Endothelial cell of umbilical vein (primary cell): ENCODE results near the gene FLT3. TPM values are rescaled to one million over a fixed set of nuclear protein-coding genes. Genes with fewer than 3 reads are reported as not detected.
A peak's percentile ranks its signal among the peaks of the same experiment; 100 is the strongest.

Experiments used
- BruUV-seq: library from RNA; stranded (reverse); fragments of 400-500 nt; replicated peaks from 2 replicates; lab custom pipeline; 2021; lab: Mats Ljungman, UMichigan
- CTCF ChIA-PET: fragments of 300-600, 350-600 bp; sonication (Branson Sonifier 250); formaldehyde crosslinking; loops from one replicate; lab custom pipeline; 2021; ENCODE audit warnings: antibody characterized with exemption, inconsistent platforms; lab: Charles Lee
- POLR2A ChIA-PET: fragments of 300-600, 350-600 bp; sonication (Branson Sonifier 250); formaldehyde crosslinking; loops from one replicate; lab custom pipeline; 2021; ENCODE audit warnings: antibody characterized with exemption, inconsistent platforms; lab: Charles Lee
- DNase-seq: peaks from one replicate; pipeline ENCODE4 v3.0.0-alpha.2; 2011; ENCODE audit warnings: low read depth, low spot score
- FAIRE-seq: peaks from 2 replicates; lab custom pipeline; 2011; peaks lifted over from hg19 to GRCh38; lab: Jason Lieb, UNC
- H2AFZ ChIP-seq: 2 replicates; pipeline ENCODE4 v1.6.0; 2012; ENCODE audit warnings: low read depth, low read length, control low read depth, inconsistent platforms
- H3K27ac ChIP-seq: 2 replicates; pipeline ENCODE4 v1.5.1; 2011; ENCODE audit warnings: low read depth, mild to moderate bottlenecking, control low read depth, low read length, moderate library complexity; ENCODE audit not compliant: insufficient read depth
- H3K27me3 ChIP-seq, 2 experiments: 2 replicates each; pipeline versions ENCODE4 v1.6.0 to v1.6.1; 2011; ENCODE audit warnings: low read length in 2 of 2, mixed read lengths in 1 of 2; ENCODE audit not compliant: control insufficient read depth in 2 of 2, insufficient read depth in 2 of 2
- H3K36me3 ChIP-seq, 2 experiments: 2 replicates in 1 of 2; 3 replicates in 1 of 2; pipeline ENCODE4 v1.5.1; 2011; ENCODE audit warnings: low read length in 2 of 2, mild to moderate bottlenecking in 1 of 2, moderate library complexity in 1 of 2; ENCODE audit not compliant: control insufficient read depth in 2 of 2, insufficient read depth in 2 of 2; ENCODE audit errors: extremely low read depth in 1 of 2
- H3K4me1 ChIP-seq: 3 replicates; pipeline ENCODE4 v1.5.1; 2011; ENCODE audit warnings: mild to moderate bottlenecking, low read length; ENCODE audit not compliant: control insufficient read depth, insufficient read depth; ENCODE audit errors: extremely low read depth
- H3K4me2 ChIP-seq: 2 replicates; pipeline ENCODE4 v1.6.1; 2011; ENCODE audit warnings: low read length, control low read depth, mixed read lengths; ENCODE audit not compliant: insufficient read depth
- H3K4me3 ChIP-seq, 3 experiments: fragments of 200-600 bp in 1 of 3; sonication (generic), shearing (Covaris generic) in 1 of 3; replicated peaks in 1 of 3; 2 replicates each; pipeline ENCODE4 v1.5.1; 2011 to 2016; ENCODE audit warnings: control low read depth in 3 of 3, low read length in 3 of 3, mild to moderate bottlenecking in 2 of 3, inconsistent platforms in 1 of 3, low read depth in 1 of 3, moderate library complexity in 1 of 3; ENCODE audit not compliant: insufficient read depth in 1 of 3
- H3K79me2 ChIP-seq: 2 replicates; pipeline ENCODE4 v1.6.0; 2012; ENCODE audit warnings: low read length, inconsistent platforms; ENCODE audit not compliant: control insufficient read depth, insufficient read depth
- H3K9ac ChIP-seq: replicated peaks from 2 replicates; pipeline ENCODE3; 2011; ENCODE audit warnings: low read length, control low read depth; ENCODE audit not compliant: insufficient read depth; ENCODE audit errors: extremely low read depth
- H3K9me1 ChIP-seq: replicated peaks from 3 replicates; pipeline ENCODE4 v1.6.0; 2011; ENCODE audit warnings: mild to moderate bottlenecking, low read length; ENCODE audit not compliant: control insufficient read depth, insufficient read depth; ENCODE audit errors: extremely low read depth
- H3K9me3 ChIP-seq: replicated peaks from 2 replicates; pipeline ENCODE4 v1.5.1; 2012; ENCODE audit warnings: low read length, inconsistent platforms; ENCODE audit not compliant: control insufficient read depth, insufficient read depth
- H4K20me1 ChIP-seq: replicated peaks from 2 replicates; pipeline ENCODE3; 2011; ENCODE audit warnings: mild to moderate bottlenecking, low read length; ENCODE audit not compliant: control insufficient read depth, insufficient read depth; ENCODE audit errors: extremely low read depth
- CTCF ChIP-seq, 2 donors: IDR thresholded peaks; 1 replicate in 1 of 2; 2 replicates in 1 of 2; pipeline ENCODE4 v1.5.1; 2011; ENCODE audit warnings: low read length in 2 of 2, mild to moderate bottlenecking in 2 of 2, moderate library complexity in 2 of 2, control low read depth in 1 of 2, inconsistent platforms in 1 of 2, low read depth in 1 of 2; ENCODE audit not compliant: insufficient read depth in 1 of 2; ENCODE audit errors: extremely low read depth in 1 of 2
- EZH2 ChIP-seq: IDR thresholded peaks from 2 replicates; pipeline ENCODE4 v1.6.1; 2012; ENCODE audit warnings: borderline replicate concordance, low read depth, mild to moderate bottlenecking, moderate library complexity, low read length, inconsistent platforms; ENCODE audit not compliant: severe bottlenecking
- FOS ChIP-seq: IDR thresholded peaks from 2 replicates; pipeline ENCODE4 v1.6.1; 2011; ENCODE audit warnings: mild to moderate bottlenecking, low read length, moderate library complexity, borderline replicate concordance; ENCODE audit not compliant: insufficient read depth
- MAX ChIP-seq: IDR thresholded peaks from 2 replicates; pipeline ENCODE4 v1.6.1; 2011; ENCODE audit not compliant: insufficient read depth, insufficient read length
- MYC ChIP-seq: IDR thresholded peaks from one replicate; pipeline ENCODE4 v1.6.1; 2011; ENCODE audit warnings: mild to moderate bottlenecking, low read depth, low read length
- POLR2A ChIP-seq: IDR thresholded peaks from 2 replicates; pipeline ENCODE4 v1.6.1; 2012; ENCODE audit warnings: low read depth, mild to moderate bottlenecking, control low read depth, low read length
- POLR2AphosphoS5 ChIP-seq: IDR thresholded peaks from 2 replicates; pipeline ENCODE4 v1.6.1; 2012; ENCODE audit warnings: low read depth, mild to moderate bottlenecking, control low read depth, low read length, moderate library complexity; ENCODE audit not compliant: insufficient read depth
- dilution Hi-C: fragments of 300-500 bp; cut with MboI; formaldehyde crosslinking; loops from one replicate; pipeline ENCODE4 v1.15.0; 2019; ENCODE audit warnings: low sequenced_read_pairs; ENCODE audit not compliant: extremely low pct_ligation_motif_present
- intact Hi-C: fragments of 100-400 bp; cut with micrococcal nuclease; formaldehyde crosslinking; loops from one replicate; pipeline ENCODE4 v1.10.0; 2022
- polyA plus RNA-seq, 4 experiments: library from polyadenylated mRNA; depleted of rRNA in 3 of 4; stranded (reverse) in 3 of 4; unstranded in 1 of 4; fragments of >200 nt; gene quantifications; 2 replicates each; pipeline versions ENCODE4 v1.2.1 to v1.2.3, GENCODE V29; 2011 to 2012; ENCODE audit warnings: missing spikeins in 1 of 4
- total RNA-seq: library from RNA; stranded (reverse); gene quantifications from 2 replicates; pipeline ENCODE4 v1.2.3, GENCODE V29; 2021

The FLT3 gene
- total and polyA plus RNA-seq, 2 donors (not counting 3 experiments of a cell fraction or from before 2014, with no cell fraction given), result 0.03 TPM; not detected in 1

GRCh38 chr13:27976362-27977091 lies 123.8 kb downstream of the FLT3 start:
- Histone ChIP-seq H4K20me1 (no peaks in the 10 kb centered on the region), H3K9me3 (no peaks in the 10 kb centered on the region), H3K4me3 (no peak overlapping the region), H3K79me2 (no peaks in the 10 kb centered on the region), H3K27ac (no peak overlapping the region), H3K4me2 (no peak overlapping the region), H3K9ac (no peak overlapping the region), H2AFZ (no peak overlapping the region), H3K9me1 (no peaks in the 10 kb centered on the region), H3K4me1 (no peaks in the 10 kb centered on the region), H3K27me3 (peaks cover 85 to 98% of the 10 kb centered on the region in 2 experiments), H3K36me3 (no peaks in the 10 kb centered on the region)
- DNase-seq (no peak), FAIRE-seq (no peak)
- ChIA-PET POLR2A (no interaction called here), CTCF (interaction anchor here (1.0 to 1.8 kb wide), 5 partner anchors 8 to 614 kb away, joined by 3 to 10 read pairs (median 7); no protein-coding TSS in a partner anchor)
- intact Hi-C loops, result no loop called here
- dilution Hi-C loops, result no loop called here
- TF ChIP-seq POLR2AphosphoS5 (no peak), FOS (no peak), MAX (no peak), EZH2 (no peak), MYC (no peak), POLR2A (no peak)
- no TSS peak for BruUV-seq

- intact Hi-C loops (no loop called here), dilution Hi-C loops (no loop called here)
- Histone ChIP-seq H3K4me3 (no peak overlapping the region), H3K4me1 (no peaks in the 10 kb centered on the region), H3K27me3 (peaks cover 85 to 98% of the 10 kb centered on the region in 2 experiments), H3K79me2 (no peaks in the 10 kb centered on the region), H4K20me1 (no peaks in the 10 kb centered on the region), H3K4me2 (no peak overlapping the region), H2AFZ (no peak overlapping the region), H3K9ac (no peak overlapping the region), H3K36me3 (no peaks in the 10 kb centered on the region), H3K27ac (no peak overlapping the region), H3K9me1 (no peaks in the 10 kb centered on the region), H3K9me3 (no peaks in the 10 kb centered on the region)
- no peak for FAIRE-seq
- no peak for DNase-seq
- no TSS peak for BruUV-seq
- TF ChIP-seq FOS (no peak), EZH2 (peak; percentile 97), CTCF (IDR thresholded peaks at IDR 0.05; ENCODE audit: extremely low read depth in 1 of 2, insufficient read depth in 1 of 2, low read depth in 1 of 2, low read length in 2 of 2) (no peak), MYC (no peak), POLR2A (no peak), POLR2AphosphoS5 (no peak)
- ChIA-PET POLR2A (no interaction called here), CTCF (interaction anchor here (0.7 to 1.8 kb wide), 7 partner anchors 8 to 614 kb away, joined by 3 to 10 read pairs (median 5); partner anchors contain the start of gene PDX1)
Observed at GRCh38 chr13:27975564-27976361, 124.6 kb downstream of the FLT3 start.
